HepG2 (cell line): ENCODE data around the gene DAPK1. TPM values are rescaled to one million over a fixed set of nuclear protein-coding genes. Genes with fewer than 3 reads are reported as not detected.

Experiments used
- CBX5 ChIP-seq: sonication (generic); formaldehyde crosslinking; IDR thresholded peaks from 2 replicates; pipeline ENCODE4 v1.4.0; 2020; ENCODE audit warnings: missing genetic modification reagents, borderline replicate concordance
- FOXP1 ChIP-seq, 2 experiments: fragments of 450-650 bp in 1 of 2; IDR thresholded peaks; 2 replicates each; pipeline ENCODE4 v1.6.1; 2017 to 2018; ENCODE audit warnings: antibody characterized with exemption in 1 of 2
- HNF1B ChIP-seq: sonication (generic); formaldehyde crosslinking; IDR thresholded peaks from 2 replicates; pipeline ENCODE4 v1.5.1; 2020; ENCODE audit warnings: mild to moderate bottlenecking, moderate library complexity, missing genetic modification reagents
- IKZF1 ChIP-seq: fragments of 450-650 bp; IDR thresholded peaks from 2 replicates; pipeline ENCODE4 v1.7.1; 2016
- ISL2 ChIP-seq: sonication (generic); formaldehyde crosslinking; IDR thresholded peaks from 2 replicates; pipeline ENCODE4 v1.5.0; 2020; ENCODE audit warnings: missing genetic modification reagents
- KAT8 ChIP-seq: IDR thresholded peaks from 2 replicates; pipeline ENCODE4 v1.6.1; 2016; ENCODE audit warnings: missing genetic modification reagents, missing compliant biosample characterization
- MED1 ChIP-seq: sonication (generic); formaldehyde crosslinking; IDR thresholded peaks from 2 replicates; pipeline ENCODE4 v1.4.0; 2020; ENCODE audit warnings: missing genetic modification reagents
- NCOA1 ChIP-seq: sonication (generic); formaldehyde crosslinking; IDR thresholded peaks from 2 replicates; pipeline ENCODE4 v1.9.0; 2021; ENCODE audit warnings: missing genetic modification reagents
- NCOR1 ChIP-seq: fragments of 200-600 bp; sonication (generic); IDR thresholded peaks from 2 replicates; pipeline ENCODE4 v1.7.0; 2017; ENCODE audit warnings: antibody characterized with exemption, low read length, borderline replicate concordance
- RFXANK ChIP-seq: IDR thresholded peaks from 2 replicates; pipeline ENCODE4 v1.6.1; 2016
- TBP ChIP-seq: sonication (generic); formaldehyde crosslinking; IDR thresholded peaks from 2 replicates; pipeline ENCODE4 v1.5.0; 2020; ENCODE audit warnings: missing genetic modification reagents
- ZBTB39 ChIP-seq: sonication (generic); formaldehyde crosslinking; IDR thresholded peaks from 2 replicates; pipeline ENCODE4 v1.5.0; 2020; ENCODE audit warnings: missing genetic modification reagents
- ZBTB40 ChIP-seq, 2 experiments: fragments of 450-650 bp in 1 of 2; sonication (generic) in 1 of 2; formaldehyde crosslinking in 1 of 2; IDR thresholded peaks; 2 replicates each; pipeline versions ENCODE4 v1.6.1 to v1.8.0; 2016 to 2022; ENCODE audit warnings: antibody characterized with exemption in 1 of 2, mild to moderate bottlenecking in 1 of 2, missing genetic modification reagents in 1 of 2
- ZKSCAN1 ChIP-seq: fragments of 150-350 bp; IDR thresholded peaks from 2 replicates; pipeline ENCODE4 v1.6.1; 2014; ENCODE audit warnings: low read length
- ZNF362 ChIP-seq: sonication (generic); formaldehyde crosslinking; IDR thresholded peaks from 2 replicates; pipeline ENCODE4 v1.4.0; 2020; ENCODE audit warnings: missing genetic modification reagents, mild to moderate bottlenecking, borderline replicate concordance
- ZNF569 ChIP-seq: sonication (generic); formaldehyde crosslinking; IDR thresholded peaks from 2 replicates; pipeline ENCODE4 v1.5.0; 2020; ENCODE audit warnings: mild to moderate bottlenecking, missing genetic modification reagents, moderate library complexity, borderline replicate concordance
- polyA plus RNA-seq, 8 experiments: library from polyadenylated mRNA; depleted of rRNA in 3 of 8; stranded (reverse) in 7 of 8; unstranded in 1 of 8; fragments of >200 nt; fragmentation: Illumina TruSeq in 4 of 8; extraction: Trizol in 4 of 8; gene quantifications; 2 replicates each; pipeline versions ENCODE4 v1.2.1 to v1.2.3, GENCODE V29; 2011 to 2016; ENCODE audit warnings: low read depth in 4 of 8, missing spikeins in 1 of 8, mixed read lengths in 1 of 8; ENCODE audit not compliant: insufficient read depth in 1 of 8
- total RNA-seq, 5 experiments: library from RNA; depleted of rRNA; stranded (reverse); fragments of >200 nt; fragmentation: Illumina TruSeq; extraction: Trizol; gene quantifications; 2 replicates each; pipeline ENCODE4 v1.2.3, GENCODE V29; 2016; ENCODE audit warnings: low read depth in 1 of 5

Gene DAPK1
- total and polyA plus RNA-seq, 2 of the 13 experiments (the other 11 are each of a cell fraction or from before 2014, with no cell fraction given) = 35.7 to 35.9 TPM

GRCh38 chr9:87569008-87569509, 71.4 kb downstream of the DAPK1 start (continued):
- TF ChIP-seq ISL2 (CRISPR knock-in tag) (peak; percentile 77), ZBTB40 (IDR thresholded peaks at IDR 0.05) (no peak), ZBTB40 (CRISPR knock-in tag; IDR thresholded peaks at IDR 0.05) (0 out of 2 replicates have a peak, but pooled peaks have one; percentile 31), NCOA1 (CRISPR knock-in tag) (0 out of 2 replicates have a peak, but pooled peaks have one; percentile 40), MED1 (CRISPR knock-in tag) (peak; percentile 85), CBX5 (no peak), FOXP1 (IDR thresholded peaks at IDR 0.05) (no peak), FOXP1 (CRISPR knock-in tag; IDR thresholded peaks at IDR 0.05) (peak; percentile 36), KAT8 (CRISPR knock-in tag) (0 out of 2 replicates have a peak, but pooled peaks have one; percentile 51), IKZF1 (no peak), ZKSCAN1 (peak; percentile 55; the same call in 1 of the 2 replicates), ZNF362 (CRISPR knock-in tag) (peak; percentile 25; the same call in 1 of the 2 replicates), TBP (CRISPR knock-in tag) (no peak), ZBTB39 (CRISPR knock-in tag) (0 out of 2 replicates have a peak, but pooled peaks have one; percentile 82), ZNF569 (CRISPR knock-in tag) (no peak), HNF1B (peak; percentile 76), NCOR1 (peak; percentile 100), RFXANK (CRISPR knock-in tag) (peak; percentile 66; the same call in 1 of the 2 replicates)
